Stimulated activated CD4-positive, alpha-beta T cell treated with anti-CD3 and anti-CD28 coated beads, TNF-alpha, amount 100 ng/mL, for 24 hours (primary cell): Measurements from ENCODE around the gene CACTIN.
A peak's percentile ranks its signal among the peaks of the same experiment; 100 is the strongest.

Experiments used
- DNase-seq, 3 experiments: peaks; one replicate each; pipeline ENCODE4 v3.0.0-alpha.2; 2020; ENCODE audit warnings: low read depth in 3 of 3

CACTIN gene

DNA sequence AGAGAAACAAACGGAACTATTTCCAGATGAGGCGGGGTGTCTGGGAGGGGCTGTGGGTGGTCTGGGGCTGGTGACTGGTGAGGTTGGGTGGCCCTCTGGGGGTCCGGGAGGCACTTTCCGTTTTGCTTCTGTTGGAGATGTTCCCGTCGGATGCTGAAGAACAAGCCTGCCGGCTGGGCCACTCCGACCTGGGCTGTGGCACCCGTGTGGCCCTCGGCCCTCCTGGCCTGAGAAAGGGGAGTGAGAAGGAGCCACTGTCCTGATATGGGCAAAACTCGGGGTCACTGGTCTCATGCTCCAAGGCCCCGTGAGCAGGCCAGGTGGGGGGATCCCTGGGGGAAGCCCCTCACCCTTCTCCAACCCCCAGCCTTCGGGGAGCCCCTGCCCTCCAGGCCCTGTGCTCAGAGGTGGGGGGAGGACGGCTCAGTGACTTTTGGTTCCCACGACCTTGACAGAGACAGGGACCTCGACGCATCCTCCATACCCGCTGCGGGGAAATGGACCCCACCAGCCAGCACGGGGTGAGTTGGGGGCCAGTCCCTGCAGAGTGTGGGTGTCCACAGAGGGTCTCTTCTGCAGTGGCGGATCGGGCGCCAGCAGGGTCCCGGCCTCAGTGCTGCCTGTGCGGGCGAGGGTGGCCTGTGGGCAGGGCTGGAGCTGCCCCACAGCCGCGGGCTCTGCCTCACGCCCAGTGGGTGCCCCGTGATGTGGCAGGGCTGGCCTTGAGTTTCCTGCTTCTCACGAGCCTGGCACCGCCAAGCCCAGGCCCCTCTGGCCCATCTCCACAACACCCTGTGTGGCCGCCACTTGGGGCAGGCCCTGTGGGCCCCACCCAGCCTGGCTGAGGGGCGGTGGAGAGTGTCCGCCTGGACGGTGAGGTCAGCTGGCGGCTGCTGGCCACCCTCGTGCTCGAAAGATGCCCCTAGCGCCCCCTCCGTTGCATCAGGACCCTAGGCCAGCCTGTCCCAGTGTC is 15.6 kb downstream of the CACTIN start:
- DNase-seq: no peak

DNA sequence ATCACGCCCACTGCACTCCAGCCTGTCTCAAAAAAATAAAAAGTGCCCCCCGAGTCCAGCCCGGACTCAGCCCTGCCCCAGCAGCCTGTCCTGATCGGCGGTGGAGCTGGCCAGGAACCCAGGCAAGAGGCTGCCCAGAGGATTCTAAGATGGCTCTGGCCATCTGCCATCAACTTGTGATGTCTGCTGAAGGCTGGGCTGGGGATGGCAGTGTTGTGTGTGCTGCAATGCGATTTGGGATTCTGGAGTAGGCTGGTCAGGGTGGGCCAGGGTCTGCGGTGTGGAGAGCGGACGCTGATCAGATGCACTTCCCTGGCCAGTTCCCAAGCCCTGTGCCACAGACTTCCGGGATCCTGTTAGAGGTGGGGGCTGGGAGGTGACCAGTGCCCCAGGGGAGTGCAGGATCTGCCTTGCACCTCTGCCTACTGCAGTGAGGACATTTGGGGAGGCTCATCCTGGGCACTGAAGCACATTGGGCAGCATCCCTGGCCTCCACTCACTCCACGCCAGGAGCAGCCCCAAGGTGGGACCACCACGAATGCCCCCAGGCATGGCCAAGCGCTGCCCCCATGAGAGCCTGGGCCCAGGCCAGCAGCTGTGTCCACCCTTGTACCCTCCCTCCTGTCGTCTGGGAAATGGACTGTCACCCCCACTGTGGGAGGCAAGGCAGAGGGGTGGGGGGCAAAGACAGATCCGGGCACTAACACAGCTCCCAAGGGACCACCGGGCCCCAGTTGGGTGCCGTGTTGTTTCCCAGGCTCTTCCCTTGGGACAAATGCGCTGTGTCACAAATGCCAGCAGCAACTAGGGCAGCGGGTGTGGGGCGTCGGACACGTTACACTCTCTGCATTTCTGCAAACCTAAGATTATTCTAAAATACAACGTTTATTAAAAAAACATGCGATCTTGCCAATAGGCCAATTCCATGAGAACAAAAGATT is 16.5 kb downstream of the CACTIN start:
- no peak for DNase-seq

DNA sequence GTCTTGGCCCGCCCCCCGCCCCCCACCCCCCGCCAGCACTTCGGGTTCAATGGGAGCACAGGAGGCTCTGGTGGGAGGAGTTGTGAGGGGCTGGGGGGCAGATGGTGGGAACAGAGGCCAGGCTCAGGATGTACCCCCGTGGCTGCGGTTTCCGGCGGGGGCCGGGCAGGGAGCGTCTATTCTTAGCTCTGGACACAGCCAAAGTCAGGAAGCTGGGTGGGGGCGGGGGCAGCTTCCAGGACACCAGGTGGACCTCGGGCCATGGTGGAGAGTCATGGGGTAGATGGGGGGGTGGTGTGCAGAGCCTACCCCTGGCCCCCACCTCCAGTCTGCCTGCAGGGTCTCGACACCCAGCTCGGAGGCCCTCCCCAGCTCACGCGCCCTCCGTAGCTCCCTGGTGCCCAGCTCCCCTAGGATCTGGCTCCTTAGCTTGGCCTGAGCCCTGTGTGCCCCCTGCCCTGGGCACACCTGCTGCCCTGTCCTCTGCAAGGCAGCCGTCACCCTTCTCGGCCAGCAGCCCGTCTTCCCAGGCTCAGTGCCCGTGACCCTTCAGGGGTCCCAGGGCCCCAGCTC is 17.8 kb downstream of the CACTIN start:
- DNase-seq: no peak

DNA sequence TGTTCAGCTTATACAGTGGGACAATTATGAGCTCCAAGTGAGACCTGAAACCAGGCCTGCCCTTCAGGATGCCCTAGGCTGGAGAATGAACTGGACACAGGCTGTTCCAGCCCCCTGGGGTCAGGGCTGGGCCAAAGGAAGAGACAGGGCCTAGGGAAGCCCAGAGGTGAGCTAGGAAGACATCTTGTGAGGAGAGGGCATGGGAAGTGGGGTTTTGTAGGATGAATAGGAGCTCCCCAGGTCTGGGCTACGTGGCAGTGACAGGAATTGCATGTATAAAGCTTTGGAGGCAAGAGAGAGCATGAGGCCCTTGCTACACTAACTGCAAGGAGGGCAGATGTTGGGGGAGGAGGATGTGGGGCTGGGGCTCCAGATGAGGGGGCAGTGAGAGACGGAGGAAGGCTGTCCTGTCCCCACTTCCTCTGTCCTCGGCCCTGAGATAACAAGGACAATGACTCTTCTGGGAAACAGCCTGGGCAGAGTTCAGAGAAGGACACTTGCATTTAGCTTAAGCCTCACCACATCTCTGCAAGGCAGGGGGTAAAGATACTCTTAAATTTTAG is 18.4 kb downstream of the CACTIN start:
- no peak for DNase-seq

DNA sequence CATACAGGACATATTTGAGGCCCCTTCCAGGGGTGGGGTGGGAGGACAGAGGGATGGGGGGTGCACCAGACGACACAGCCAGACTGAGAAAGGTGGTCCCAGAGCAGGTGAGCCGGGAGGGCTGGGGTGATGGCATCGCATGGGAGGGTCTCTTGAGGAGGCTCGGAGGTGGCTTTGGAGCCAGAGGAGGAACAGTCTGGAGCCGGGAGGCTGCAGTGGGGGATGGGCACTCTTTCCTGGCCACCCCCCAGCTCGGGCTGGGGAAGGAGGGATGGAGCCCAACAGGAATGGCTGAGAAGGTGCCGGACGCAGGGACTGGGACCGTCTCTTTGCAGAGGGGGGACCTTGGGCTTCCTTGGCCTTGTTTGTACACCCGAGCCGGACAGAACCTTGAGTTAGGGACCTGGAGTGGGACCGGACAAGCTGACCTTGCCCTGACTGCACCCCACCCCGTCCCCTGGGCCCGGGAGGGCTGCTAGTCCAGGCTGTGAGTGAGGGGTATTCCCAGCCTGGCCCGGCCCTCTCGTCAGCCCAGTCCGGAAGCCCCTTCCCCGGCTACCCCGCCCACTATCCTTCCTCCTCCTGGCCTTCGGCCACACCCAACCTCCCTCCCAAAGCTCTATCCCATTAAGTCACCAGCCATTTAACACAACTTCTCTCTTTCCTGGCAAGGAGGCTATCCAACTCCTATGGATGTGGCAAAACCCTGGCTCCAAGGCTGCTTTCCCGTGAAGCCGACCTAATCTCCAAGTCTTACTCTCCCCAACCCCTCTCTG is 19.1 kb downstream of the CACTIN start:
- no peak for DNase-seq

DNA sequence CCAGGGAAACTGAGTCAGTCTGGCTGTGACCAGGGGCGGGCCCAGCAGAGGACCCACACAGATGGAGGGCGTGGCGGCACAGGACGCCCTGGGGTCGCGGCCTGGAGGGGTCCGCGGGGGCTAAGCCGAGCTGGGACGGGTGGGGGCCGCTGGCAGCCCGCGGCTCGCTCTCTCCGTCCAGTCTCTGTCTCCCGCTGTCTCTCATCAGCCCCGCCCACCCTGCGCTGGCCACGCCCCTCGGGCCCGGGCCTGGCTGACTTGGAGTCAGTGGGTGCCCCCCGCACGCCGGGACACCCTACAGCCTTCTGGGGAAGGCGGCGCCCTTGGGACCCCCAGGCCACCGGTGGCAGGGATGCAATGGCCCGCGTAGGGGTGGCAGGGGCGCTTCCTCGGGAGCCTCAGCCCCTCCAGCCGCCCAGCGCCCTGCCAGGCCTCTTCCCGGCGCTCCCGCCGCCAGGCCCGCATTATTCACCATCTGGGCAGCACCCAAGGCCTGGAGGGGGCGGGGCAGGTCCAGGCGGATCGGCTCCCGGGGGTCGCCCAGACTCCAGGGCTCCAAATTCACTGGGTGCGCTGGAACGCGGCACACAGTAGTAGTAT is 19.8 kb downstream of the CACTIN start, which contains the start of gene TBXA2R:
Gene TBXA2R, minus strand, starts transcription at position 186 of the 600 bp plus-strand sequence. CDS start 6,241 bp downstream, outside the sequence.
- peak; percentile 38 to 70 (median 45) for DNase-seq

DNA sequence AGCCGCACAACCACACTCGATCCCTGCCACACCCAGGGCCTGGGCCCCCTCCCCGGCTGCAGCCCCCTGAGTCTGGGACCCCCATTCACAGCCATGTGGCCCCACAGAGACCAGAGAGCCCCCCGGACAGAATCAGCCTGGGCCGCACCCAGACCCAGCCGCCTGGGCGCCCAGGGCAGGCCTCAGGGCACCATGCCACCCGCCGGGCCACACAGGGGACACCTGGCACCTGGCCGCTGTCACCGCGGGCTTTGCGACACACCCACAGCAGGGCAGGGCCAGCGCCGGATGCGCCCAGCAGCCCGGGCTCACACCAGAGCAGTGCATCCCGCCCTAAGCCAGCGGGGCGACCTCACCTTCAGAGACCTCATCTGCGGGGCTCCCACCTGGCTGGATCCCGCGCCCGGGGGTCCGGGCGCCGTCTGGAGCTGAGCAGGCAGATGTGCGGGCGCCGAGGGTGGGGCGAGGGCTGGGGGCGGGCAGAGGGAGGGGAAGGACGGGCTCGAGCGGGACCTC is 20.4 kb downstream of the CACTIN start:
- DNase-seq: no peak

DNA sequence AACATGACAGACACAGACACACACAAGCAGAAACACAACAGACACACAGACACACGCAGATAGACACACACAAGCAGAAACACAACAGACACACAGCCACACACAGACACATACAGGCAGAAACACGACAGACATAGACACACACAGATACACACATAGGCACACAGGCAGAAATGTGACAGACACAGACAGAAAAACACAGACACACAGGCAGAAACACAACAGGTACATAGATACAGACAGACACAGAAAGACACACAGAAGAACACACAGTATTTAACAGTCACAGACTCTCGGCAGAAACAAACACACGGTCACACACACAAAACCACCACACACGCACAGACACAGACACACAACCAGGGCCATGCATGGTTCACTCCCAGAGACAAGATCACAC is 20.8 kb downstream of the CACTIN start:
- DNase-seq: no peak

DNA sequence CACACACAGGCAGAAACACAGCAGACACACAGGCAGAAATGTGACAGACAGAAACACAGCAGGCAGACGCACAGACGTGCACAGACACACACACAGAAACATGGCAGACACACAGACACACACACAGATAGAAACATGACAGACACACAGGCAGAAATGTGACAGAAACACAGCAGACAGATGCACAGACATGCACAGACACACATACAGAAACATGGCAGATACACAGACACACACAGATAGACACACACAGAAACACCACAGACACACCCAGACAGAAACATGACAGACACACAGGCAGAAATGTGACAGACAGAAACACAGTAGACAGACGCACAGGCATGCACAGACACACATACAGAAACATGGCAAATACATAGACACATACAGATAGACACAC is 21.2 kb downstream of the CACTIN start:
- no peak for DNase-seq

DNA sequence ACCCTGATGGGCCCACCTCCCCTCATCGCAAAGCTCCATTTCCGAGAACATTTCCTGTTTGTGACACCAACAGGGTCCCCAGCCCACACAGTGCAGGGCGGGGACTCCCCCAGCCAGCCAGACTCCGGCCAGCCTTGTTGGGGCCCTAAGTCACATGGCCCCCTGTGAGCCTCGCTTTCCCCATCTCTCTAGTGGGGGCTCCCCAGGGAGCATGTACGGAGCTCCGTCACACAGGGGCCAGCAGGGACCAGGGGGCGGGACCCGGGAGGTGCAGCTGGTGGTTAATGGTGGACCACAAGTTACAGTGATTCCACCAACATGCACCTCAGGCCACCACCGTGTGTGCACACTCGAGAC is 21.6 kb downstream of the CACTIN start:
- DNase-seq: no peak

DNA sequence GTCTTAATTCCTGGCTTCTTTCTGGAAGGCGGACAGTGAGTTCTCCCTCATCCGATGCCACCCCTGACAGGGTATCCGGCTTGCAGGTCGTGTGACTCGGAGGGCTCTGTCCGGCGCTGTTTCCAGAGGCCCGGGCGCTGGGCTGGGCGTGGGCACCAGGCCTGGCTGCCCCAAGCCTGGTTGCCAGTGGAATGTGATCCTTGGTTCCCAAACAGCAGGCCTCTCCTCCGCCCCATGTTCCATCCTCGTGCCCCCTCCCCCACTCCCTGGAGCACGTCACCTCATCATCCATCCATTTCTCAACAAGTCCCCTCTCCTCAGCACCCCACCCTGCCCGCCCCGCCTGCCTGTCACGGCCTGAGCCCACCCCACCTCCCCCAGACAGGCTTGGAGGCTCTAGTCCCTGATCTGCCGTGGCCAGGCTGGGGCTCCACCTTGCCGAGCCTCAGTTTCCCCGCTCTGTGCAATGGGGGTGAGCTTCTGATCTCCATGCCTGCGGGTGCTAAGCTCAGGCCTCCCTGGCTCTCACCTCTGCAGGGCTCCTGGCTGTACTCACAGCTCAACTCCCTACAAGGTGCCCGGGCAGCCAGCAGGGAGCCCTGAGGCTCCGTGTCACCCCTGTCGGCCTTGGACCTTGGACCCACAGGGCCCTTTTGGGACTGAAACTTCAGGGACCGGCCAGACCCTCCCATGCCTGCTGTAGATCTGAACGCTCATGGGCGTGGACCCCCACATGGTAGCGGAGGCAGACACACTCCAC is 22.2 kb downstream of the CACTIN start:
- DNase-seq: no peak

DNA sequence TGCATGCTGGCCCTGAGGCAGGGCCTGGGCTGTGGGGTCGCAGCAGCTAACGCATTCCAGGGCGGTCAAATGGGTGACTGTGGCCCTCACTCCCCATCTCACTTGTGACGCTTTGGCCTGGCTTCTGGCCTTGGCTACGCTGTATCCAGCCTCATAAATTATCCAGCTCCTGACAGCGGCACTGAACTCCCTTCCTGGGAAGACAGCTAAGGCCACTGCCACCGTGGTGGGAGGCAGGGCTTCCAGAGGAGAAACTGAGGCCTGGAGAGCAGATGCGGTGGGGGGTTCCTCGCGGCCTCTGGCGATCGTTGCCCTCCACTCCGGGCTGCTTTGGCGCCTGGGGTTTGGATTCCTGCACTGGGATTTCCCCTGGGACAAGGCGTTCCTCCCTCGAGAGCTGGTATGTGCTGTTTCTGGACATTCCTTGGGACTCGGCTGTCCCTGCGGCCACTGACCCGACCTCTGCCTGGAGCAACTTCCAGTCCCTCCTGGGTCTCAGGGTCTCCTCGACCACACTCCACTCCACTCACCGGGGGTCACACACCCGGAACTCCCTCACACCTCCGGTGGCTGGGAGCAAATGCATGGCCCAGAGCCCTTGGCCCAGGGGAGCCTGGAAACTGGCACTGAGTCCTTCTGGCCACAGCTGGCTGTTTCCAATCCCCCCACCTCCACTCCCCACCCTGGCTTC is 23.3 kb downstream of the CACTIN start:
- DNase-seq: no peak

DNA sequence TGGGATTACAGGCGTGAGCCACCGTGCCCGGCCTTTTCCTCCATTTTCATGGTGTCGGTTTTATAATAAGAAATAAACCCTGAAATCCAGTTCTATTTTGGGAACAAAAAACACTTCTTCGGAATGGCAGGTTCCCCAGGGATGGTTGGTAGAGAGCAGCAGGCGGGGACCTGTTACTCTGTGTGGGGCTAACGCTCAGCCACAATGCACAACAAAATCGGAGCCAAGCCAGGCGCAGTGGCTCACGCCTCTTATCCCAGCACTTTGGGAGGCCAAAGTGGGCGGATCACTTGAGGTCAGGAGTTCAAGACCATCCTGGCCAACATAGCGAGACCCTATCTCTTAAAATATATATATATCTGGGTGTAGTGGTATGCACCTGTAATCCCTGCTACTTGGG is 25.6 kb downstream of the CACTIN start:
- no peak for DNase-seq

DNA sequence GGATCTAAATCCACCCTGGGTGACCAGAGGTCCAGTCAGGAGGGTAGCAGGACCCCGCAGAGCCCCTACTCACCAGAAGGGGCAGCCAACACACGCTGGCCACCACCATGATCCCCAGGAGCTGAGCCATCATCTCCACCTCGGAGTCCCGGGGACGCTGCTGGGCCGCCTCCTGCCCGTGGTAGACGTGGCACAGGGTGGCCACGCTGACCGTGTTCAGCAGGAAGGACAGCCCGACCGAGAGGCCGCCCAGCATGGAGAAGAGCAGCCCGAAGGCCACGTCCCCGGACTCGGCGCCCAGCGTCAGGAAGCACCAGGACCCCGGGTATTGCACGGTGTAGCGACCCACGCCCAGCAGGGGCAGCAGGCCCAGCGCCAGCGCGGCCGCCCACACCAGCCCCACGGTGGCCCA is 26.8 kb downstream of the CACTIN start:
- no peak for DNase-seq

DNA sequence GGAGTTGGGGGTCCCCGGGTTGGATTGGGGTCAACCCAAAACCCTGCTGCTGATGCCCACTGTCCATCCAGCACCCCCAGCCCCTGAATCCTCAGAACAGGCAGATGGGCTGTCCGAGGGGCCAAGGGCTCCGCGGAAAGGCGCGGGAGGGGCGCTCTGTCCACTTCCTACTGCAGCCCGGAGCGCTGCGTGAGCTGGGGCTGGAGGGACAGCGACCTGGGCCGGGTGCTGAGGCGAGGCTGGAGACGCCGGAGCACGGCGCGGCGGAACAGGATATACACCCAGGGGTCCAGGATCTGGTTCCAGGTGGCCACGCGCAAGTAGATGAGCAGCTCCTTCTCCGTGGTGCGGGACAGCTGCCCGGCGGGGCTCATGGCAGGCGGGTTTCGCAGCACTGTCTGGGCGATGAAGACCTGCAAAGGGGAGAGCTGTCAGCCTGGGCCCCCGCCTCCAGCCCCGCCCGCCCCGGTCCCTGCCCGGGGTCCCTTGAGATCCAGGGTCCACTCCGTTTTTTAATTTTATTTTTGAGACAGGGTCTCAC is 31.0 kb downstream of the CACTIN start:
- DNase-seq: no peak

DNA sequence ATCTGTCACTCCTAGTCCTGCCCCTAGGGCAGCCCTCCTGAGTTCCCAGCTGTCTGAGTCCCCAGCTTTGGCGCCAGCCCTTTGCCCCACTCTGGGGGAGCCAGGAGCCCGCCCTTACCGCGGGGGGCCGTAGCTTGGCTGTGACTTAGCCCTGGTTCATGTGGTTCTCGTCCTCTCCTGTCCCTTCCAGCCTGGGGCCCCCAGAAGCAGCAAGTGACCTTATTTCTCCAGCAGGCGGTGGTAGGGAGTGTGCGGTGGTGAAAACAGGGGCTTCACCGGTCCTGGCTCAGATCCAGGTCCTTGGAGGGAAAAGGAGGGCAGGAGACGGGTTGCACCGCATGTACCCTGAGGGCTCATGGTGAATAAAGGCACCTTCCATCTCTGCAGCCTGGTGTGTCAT is 33.4 kb downstream of the CACTIN start:
- no peak for DNase-seq

DNA sequence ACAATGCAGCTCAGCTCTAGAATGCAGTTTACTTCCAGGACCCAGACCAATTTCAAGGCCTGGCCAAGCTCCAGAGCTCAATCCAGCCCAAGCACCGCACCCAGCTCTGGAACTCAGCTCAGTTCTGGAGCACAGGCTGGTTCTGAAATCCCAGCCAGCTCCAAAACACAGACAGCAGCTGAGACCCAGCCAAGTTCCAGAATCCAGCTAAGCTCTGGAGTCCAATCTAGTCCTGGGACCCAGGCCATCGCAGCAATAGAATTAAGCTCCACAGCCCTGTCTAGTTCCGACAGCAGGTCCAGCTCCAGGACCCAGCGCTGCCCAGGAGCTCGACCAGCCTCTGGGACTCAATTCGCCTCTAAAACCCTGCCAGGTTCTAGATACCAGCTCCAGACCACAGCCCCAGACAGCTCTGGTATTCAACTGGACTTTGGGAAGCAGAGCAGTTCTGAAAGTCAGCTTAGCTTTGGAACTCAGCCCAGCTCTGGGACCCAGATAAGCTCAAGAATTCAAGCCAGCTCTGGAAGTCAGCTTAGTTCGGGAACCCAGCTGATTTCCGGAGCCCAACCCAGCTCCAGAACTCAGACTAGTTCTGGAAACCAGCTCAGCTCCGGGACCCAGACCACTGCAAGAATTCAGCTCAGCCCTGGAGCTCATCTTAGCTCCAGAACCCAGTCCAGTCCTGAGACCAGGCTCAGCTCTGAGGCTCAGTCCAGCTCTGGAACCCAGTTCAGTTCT is 34.5 kb downstream of the CACTIN start:
- DNase-seq: no peak
